HG03457 (cell line): ENCODE measurements around the gene GALNT9.

Source experiments
- ATAC-seq: cut with Tn5 transposase; IDR thresholded peaks from one replicate; pipeline ENCODE4 v1.9.1; 2021; ENCODE audit warnings: moderate number of reproducible peaks; ENCODE audit not compliant: unreplicated experiment

The GALNT9 gene

DNA sequence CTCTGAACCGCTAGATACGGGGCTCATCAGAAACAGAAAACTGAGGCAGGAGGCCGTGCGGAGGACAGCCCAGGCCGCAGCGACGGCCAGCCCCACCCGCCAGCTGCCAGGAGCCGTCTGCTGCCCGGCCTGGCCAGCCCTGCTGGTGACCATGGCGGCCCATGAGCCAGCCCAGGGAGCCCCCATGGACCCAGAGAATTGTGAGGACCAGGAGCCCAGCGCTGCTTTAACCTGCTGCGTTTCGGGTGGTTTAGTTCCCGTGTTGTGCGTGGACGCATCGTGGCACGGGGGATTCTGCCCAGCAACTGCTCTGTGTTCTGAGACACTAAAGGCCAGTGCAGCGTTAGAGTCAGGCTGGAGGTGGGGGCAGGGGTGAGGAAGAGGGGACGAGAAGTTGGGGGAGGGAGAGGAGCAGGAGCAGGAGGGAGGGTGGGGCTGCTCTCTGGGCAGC is 140.9 kb downstream of the GALNT9 start:
- ATAC-seq: no peak

GRCh38 chr12:132187646-132188450 is 141.5 kb downstream of the GALNT9 start:
- ATAC-seq: no peak

DNA sequence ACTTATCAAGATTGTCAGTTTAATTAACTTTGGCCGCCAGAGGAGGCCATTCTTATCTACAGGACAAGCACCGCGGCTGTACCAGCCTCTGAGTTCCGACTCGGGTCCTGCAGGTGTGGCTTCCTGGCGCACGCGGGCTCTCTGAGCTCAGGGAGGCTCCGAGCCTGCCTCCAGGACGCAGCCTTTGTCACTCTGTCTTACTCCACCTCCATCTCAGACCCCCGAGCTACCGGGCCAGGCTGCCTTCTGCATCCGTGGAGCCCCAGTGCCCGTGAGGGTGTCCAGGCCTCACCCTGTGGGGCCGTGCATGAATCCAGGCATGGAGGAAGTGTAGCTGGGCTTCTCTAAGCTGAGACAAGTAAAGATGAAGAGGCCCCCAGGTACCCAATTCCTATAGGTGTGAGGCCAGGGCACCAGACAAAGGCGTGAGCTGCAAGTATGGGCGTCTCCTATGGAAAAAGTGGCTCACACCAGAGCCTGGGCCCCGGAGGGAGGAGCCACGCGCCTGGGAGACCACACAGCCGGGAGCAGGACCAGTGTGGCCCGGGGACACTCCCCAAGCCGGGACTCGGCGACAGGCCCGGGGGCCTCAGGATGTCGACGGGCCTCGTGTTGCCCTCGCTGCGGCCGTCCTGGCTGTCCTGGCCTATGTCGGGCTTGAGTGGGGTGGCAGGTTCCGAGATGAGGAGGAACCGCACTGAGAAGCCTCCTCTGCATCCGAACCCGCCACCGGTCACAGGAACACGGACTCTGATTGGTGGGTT is 142.3 kb downstream of the GALNT9 start:
- ATAC-seq: no peak

GRCh38 chr12:132186208-132186856 is 143.1 kb downstream of the GALNT9 start:
- ATAC-seq: no peak

GRCh38 chr12:132185705-132186104 is 143.7 kb downstream of the GALNT9 start:
- ATAC-seq: no peak

DNA sequence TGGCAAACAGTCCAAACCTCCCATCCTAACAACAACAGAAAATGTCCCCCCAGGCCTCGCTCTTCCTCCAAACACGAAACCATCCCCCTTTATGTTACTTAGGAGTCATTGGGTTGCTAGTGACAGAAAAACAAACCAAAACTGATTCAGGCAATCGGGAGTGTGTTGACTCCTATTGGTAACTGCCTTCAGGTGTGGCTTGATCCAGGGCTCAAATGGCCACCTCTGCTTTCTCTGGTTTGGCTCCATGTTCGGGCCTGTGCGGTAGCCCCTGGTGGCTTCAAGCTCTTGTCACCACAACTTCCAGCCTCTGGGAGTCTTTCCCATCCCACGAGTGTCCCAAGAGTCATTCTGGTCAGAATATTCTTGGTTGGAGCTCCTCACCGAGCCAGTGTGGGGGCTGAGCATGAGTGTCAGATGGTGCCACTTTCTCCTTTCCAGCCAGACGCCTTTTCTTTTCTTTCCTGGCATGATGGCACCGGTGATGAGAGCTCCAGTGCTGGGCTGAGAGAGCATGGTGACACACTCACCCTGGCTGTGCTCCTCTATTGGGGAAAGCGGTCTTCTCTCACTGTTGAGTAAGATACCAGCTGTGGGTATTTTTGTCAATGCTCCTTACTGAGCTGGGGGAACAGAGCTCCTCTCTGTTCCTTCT is 146.6 kb downstream of the GALNT9 start:
- no peak for ATAC-seq

DNA sequence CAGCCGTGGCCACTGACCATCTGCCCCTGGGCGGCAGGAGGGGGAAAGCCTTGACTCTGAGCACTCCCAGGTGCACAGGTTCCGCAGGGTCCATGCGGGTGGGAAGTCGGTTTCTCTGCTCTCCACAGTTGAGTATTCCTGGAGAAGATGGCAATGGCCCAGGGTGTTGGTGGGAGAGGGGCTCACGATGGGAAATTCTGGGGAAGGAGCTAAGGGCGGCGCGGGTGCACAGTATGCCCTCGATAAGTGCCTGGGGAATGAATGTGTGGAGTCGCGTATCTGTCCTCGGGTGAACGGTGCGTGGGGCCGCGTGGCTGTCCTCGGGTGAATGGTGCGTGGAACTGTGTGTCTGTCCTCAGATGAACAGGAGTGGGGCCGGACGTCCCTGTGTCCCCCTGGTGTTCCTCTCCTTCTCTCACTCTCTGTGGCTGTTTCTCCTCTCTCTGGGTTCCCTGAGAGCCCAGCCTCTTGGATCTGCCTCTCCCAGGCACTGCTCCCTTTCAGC is 147.1 kb downstream of the GALNT9 start:
- ATAC-seq: no peak

GRCh38 chr12:132181570-132182200 is 147.7 kb downstream of the GALNT9 start:
- ATAC-seq: no peak

DNA sequence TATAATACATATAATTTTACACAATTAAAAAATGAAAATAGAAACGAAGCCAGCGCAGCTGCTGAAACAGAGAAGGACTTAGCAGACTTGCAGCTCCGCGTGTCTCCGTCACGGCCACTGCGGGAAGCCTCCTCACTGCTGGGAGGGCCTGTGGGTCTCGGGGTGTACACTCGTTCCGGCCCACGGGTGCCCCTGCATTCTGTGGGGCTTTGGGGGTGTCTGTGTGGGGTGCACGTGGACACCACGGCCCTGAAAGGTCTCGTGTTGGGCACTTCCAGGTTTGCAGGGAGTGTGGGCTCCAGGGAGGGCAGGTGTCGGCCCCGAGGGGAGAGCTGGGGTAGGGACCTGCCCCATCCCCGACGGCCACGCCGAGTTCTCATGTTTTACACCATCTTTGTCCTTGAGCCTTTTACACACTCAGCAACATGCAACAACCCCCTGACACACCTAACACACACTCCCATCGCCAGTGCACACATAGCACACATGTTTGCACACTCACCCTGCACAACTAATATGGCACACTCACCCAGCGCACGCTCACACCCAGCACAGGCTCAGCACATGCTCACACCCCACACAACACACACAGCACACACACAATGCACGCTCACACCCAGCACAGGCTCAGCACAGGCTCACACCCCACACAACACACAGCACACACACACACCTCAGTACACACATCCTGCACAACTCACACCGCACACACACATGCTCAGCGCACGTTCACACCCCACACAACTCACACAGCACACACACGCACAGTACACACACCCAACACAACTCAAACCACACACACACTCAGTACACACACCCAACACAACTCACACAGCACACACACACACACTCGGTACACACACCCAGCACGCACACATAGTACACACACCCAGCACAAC is 148.5 kb downstream of the GALNT9 start:
- no peak for ATAC-seq

- no peak for ATAC-seq
These were observed 149.7 kb downstream of the GALNT9 start for GRCh38 chr12:132179431-132180362.

DNA sequence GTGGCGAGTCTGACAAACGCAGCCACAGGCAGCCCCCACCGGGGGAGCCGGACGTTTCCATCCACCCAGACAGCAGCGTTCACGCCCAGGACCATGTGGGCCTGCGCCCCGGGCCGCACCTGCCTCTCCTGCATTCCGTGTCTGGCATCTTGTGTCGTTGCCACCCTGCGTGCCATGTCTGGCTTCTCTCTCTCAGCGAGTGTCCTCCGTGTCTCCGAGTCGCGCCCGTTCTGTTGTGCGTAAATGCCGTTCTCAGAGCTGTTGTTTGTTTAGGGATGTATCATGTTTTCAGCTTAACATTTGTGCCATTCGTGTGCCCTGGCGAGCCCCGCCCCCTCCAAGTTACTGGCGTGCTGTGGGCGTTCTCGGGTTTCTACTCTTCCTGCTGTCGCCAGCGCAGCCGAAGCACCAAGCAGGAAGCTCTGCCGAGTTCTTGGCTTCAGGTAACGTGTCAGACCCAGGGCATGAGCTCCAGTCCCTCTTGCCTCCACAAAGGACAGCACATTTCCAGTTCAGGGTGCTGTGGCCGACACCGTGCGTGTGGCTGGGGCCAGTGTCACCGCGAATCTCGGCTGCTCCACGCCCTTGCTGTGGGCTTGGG is 150.5 kb downstream of the GALNT9 start:
- no peak for ATAC-seq

DNA sequence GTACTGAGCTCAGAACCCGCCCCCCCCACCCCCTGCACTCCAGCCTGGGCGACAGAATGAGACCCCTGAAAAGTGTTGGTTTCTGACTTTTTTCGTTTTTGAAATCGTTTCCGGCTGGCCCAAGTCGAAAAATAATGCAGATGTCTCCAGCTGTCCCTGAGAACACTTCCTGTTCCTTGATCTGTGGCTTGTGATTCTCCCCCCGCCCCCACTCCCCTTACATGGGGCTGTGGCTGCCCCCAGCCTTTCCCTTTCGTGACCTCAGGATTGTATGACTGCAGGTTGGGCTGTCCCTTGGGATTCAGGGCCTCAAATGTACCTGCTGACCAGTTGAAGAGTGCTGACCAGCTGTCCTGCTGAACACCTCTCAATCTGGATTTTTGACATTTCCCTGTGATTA is 151.1 kb downstream of the GALNT9 start:
- ATAC-seq: no peak

DNA sequence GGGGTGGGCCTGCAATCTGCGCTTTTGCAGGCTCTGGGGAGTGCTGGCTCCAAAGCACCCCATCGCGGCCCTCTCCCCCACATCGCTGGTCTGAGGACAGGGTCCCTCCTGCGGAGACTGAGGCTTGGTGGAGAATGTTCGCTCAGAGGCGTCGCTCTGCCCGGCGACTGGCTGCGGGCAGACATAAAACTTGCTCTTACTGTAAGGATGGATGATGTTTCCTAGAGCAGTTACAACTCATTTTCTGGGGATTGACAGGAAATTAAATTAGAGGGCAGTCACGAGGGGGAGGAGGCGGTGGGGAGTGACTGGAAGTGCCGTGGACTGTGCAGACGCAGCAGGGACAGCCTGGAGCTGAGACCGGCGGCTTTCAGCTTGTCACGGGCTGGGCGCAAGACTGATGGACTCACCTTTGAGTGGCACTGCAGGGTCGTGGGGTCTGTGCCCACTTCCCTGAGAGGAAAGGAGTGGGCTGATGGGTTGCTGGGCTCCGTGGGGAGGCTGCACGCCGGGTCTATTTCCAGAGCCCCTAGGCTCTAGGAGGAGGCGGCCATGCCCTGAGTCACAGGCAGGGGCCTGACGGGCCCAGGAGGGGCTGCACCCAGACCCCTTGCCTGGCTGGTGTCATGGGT is 152.4 kb downstream of the GALNT9 start:
- no peak for ATAC-seq

DNA sequence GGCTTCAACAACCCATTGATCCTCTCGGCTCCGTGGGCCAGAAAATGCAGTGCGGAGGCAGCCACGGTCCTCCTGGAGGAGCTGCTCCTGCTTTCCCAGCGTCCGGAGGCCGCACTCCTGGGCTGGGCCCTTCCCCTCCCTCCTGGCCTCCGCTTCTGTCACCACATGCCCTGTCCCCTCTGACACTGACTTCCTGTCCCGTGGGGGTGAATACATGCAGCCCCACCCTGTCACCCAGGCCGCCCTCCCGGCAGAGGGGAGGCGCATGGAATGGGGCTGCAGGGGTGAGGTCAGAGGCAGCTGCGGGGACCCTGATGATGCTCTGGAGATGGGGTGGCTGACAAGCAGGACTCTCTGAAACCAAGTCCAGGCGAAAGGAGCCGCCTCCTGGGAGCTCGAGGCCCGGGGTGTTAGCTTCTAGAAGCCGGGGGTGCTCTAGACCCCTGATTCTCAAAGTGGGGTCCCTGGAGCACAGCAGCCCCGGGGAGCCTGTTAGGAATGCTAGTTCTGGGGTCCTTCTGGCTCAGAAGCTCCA is 152.9 kb downstream of the GALNT9 start:
- no peak for ATAC-seq

- no peak for ATAC-seq
These were observed 153.6 kb downstream of the GALNT9 start for GRCh38 chr12:132175496-132176384.

GRCh38 chr12:132174839-132175490 is 154.4 kb downstream of the GALNT9 start:
- no peak for ATAC-seq
